AG10803 (cell line): Measurements from ENCODE around the gene LEMD2.

Source experiments
- DNase-seq: peaks from one replicate; pipeline ENCODE4 v3.0.0; 2010; ENCODE audit warnings: low read depth
- H3K4me3 ChIP-seq: 2 replicates; pipeline ENCODE4 v1.5.1; 2011; ENCODE audit warnings: mild to moderate bottlenecking, low read length, control low read depth
- TF ChIP-seq, protein P1 (sequence below): conservative IDR thresholded peaks from 2 replicates; pipeline ENCODE4 v1.5.1; 2011; ENCODE audit warnings: mild to moderate bottlenecking, low read length, control low read depth, inconsistent platforms

LEMD2 gene

DNA sequence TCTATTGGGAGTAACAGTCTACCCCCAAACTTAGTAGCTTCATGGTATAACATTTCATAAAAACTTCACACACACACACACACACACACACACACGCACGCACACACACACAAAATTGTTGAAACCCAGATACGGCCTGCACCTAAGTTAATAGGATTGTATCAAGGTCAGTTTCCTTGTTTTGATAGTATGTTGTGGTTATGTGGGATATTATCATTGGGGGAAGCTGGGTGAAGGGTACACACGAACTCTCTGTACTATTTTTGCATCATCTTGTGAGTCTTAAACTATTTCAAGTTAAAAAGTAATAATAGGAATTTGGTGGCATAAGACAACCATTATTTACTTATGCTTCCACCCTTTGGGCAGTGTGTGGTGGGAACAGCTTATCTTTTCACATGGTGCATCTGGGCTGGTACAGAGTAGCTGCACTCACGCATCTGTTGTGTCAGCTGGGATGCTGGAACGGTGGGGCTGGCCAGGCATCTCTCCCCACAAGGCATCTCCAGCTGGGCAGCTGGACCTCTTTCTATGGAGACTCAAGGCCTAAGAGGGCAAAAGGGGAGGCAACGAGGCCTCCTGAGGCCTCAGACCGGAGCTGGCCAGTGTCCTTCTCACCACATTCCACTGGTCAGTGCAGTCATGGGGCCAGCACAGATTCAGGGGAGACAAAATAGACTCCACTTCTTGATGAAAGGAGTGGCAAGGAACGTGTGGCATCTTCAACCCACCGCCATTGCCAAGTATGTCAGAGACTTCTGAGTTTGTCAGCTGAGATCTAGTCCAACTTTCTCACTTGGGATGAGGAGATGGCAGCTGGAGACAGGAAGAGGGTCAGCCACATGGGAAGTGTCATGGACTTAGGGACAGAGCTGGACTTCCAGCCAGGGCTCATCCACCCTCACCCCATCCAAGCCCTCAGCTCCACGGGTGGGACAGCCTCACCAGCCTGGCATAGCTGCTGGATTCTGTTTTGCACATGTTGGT, 21.7 kb downstream of the LEMD2 start:
- TF ChIP-seq, protein P1, sequence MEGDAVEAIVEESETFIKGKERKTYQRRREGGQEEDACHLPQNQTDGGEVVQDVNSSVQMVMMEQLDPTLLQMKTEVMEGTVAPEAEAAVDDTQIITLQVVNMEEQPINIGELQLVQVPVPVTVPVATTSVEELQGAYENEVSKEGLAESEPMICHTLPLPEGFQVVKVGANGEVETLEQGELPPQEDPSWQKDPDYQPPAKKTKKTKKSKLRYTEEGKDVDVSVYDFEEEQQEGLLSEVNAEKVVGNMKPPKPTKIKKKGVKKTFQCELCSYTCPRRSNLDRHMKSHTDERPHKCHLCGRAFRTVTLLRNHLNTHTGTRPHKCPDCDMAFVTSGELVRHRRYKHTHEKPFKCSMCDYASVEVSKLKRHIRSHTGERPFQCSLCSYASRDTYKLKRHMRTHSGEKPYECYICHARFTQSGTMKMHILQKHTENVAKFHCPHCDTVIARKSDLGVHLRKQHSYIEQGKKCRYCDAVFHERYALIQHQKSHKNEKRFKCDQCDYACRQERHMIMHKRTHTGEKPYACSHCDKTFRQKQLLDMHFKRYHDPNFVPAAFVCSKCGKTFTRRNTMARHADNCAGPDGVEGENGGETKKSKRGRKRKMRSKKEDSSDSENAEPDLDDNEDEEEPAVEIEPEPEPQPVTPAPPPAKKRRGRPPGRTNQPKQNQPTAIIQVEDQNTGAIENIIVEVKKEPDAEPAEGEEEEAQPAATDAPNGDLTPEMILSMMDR: no peak
- no peak overlapping the region for H3K4me3 ChIP-seq
- no peak for DNase-seq

DNA sequence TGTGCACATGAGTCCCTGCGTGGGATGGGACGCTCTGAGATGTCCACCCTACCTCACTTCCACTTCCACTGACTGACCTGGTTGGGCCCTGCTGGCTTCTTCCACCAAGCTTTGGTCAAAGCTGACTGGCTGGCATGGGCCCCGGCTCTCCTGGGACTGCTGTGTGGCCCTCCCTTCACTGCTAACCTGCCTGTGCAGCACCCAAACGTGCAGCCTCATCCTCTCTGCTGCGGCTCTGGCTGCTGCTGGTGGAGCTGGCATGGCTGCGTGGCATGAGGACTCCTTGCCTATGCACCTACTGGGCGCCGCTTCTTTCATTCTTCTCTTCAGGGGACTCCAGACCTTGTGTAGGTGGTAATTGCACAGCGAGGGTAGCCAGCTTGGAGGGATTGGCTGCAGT, 23.6 kb downstream of the LEMD2 start:
- H3K4me3 ChIP-seq: no peak overlapping the region
- TF ChIP-seq, protein P1: no peak
- DNase-seq: no peak

DNA sequence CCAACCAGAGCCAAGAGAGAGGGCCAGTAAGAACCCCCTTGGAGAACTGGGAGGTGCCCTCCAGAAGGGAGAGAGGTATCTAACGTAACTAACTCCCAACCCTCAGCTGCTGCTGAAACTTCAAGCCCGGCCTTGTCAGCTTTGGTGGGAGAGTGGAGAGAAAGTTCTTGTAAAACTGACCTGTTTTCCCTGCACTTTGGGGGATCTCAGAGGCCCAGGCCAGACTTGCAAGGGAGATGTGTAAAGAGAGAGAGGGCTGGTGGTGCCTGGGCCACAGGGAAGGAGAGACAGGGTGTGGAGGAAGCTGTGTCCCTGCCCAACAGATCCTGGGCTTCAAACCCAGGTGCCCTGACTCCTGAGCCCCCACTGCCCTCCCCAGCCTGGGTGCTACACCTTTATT, 24.9 kb downstream of the LEMD2 start:
- TF ChIP-seq, protein P1: no peak
- DNase-seq: no peak
- H3K4me3 ChIP-seq: no peak overlapping the region

DNA sequence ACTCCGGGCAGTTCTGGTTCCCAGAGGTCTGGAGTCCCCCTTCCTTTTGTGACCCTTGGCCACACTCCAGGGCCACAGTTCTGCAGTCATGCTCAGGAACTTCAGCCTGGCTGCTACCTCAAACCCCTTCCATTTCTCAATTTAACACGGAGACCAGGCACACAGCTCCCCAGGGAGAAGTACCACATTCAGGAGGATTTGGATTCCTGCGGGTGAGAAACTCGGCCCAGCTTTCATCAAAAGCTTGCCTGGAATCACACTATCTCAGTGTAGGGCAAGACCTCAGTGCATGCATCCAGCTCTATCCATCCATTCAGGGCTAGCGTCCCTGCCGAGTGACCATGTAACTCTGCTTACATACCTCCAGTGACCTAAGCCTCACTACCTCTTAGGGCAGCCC, 25.4 kb downstream of the LEMD2 start:
- TF ChIP-seq, protein P1: no peak
- DNase-seq: peak; percentile 53
- no peak overlapping the region for H3K4me3 ChIP-seq

DNA sequence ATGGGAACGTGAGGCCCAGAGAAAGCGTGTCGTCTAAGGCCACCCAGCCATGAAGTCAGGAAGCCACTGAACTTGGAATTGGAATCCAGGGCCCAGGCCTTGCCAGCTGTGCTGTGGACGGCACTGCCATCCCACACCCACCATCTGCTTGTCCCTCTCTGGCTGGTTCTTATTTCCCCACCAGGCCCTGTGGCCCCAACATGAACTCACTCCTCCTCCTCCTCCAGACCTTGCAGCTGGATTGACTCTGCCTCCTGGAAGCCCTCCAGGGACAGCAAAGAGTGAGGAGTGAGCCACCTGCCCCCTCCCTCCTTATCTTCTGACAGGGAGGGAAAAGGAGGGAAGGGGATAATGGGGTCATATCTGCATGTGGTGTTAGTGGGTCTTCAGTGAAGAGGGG, 26.2 kb downstream of the LEMD2 start:
- DNase-seq: peak; percentile 47
- H3K4me3 ChIP-seq: no peak overlapping the region
- TF ChIP-seq, protein P1: no peak

DNA sequence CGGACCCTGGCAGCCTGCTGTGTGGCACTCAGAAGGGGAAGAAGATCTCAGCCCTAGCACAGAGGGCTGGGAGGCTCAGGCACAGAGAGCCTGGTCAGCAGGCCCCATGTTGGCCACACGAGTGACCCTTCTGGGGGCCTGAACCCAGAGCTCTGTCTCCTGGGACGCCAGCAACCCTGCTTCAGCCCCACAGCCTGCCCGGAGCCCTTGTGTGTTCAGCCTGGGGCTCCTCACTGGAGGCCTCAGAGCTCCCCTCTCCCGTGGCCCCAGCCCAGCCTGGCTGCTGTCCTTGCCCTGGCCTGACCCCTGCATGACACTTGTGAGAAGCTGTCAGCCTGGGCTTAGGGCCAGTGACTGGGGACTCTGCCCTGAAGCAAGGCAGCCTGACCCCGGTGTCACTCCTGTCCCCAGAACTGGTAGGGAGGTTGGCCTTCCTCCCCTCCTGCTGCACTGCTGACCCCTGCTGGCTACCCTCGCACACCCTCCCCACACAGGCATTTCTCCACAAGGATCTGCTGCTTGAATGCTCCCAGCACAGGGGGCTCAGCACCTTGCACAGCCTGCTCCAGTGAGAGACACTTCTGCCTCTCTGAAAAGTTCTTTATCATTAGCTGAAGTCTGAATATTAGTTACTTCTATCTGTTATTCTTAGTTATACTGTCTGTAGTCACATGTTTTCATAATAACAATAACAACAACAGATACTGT, 26.9 kb downstream of the LEMD2 start:
- no peak overlapping the region for H3K4me3 ChIP-seq
- peak; percentile 53 for DNase-seq
- TF ChIP-seq, protein P1: peak; percentile 73
